NB4 (cell line): ENCODE results near the gene VWA1.
"Not testable (repeated sequence)": the region's sequence is repeated elsewhere in the genome, so short reads cannot be mapped to it uniquely, and the experiment has no call there.

Experiments used
- MAX ChIP-seq: IDR thresholded peaks from 2 replicates; pipeline ENCODE4 v1.6.1; 2011; ENCODE audit warnings: low read depth, low read length
- MYC ChIP-seq: IDR thresholded peaks from 2 replicates; pipeline ENCODE4 v1.6.1; 2011; ENCODE audit warnings: low read depth, low read length
- POLR2A ChIP-seq: IDR thresholded peaks from 2 replicates; pipeline ENCODE4 v1.6.1; 2011; ENCODE audit warnings: mild to moderate bottlenecking; ENCODE audit not compliant: insufficient read length; ENCODE audit errors: extremely low read depth
- TF ChIP-seq, protein P1 (sequence below): IDR thresholded peaks from one replicate; pipeline ENCODE4 v1.5.1; 2012; ENCODE audit warnings: low read depth, low read length

DNA sequence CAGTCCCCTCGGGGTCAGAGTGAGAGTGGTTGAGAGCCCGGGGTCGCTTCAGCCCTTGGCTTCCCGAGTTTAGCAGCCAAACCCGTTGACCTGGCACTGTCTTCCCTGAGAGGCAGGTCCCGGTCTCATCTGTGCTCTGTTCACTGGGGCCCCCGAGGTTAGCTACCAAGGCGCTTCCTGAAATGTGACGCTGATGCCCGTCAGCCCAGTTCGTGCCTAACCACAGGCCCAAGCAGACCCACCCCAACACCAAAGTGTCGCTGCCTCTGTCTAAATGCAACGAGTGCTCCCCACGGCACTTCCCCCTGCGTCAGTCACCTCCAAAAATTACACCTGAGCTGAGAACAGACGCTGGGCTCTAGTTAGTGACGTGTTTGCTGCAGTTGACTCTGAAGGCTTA is 40.5 kb downstream of the VWA1 start:
- TF ChIP-seq, protein P1, sequence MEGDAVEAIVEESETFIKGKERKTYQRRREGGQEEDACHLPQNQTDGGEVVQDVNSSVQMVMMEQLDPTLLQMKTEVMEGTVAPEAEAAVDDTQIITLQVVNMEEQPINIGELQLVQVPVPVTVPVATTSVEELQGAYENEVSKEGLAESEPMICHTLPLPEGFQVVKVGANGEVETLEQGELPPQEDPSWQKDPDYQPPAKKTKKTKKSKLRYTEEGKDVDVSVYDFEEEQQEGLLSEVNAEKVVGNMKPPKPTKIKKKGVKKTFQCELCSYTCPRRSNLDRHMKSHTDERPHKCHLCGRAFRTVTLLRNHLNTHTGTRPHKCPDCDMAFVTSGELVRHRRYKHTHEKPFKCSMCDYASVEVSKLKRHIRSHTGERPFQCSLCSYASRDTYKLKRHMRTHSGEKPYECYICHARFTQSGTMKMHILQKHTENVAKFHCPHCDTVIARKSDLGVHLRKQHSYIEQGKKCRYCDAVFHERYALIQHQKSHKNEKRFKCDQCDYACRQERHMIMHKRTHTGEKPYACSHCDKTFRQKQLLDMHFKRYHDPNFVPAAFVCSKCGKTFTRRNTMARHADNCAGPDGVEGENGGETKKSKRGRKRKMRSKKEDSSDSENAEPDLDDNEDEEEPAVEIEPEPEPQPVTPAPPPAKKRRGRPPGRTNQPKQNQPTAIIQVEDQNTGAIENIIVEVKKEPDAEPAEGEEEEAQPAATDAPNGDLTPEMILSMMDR: not testable (repeated sequence)
- not testable (repeated sequence) for TF ChIP-seq POLR2A, MAX, MYC
